ENCODE measurements around the gene COX18.

GRCh38 chr4:73051625-73052024 lies 17.9 kb downstream of the COX18 start:
- TF ChIP-seq, protein P1, sequence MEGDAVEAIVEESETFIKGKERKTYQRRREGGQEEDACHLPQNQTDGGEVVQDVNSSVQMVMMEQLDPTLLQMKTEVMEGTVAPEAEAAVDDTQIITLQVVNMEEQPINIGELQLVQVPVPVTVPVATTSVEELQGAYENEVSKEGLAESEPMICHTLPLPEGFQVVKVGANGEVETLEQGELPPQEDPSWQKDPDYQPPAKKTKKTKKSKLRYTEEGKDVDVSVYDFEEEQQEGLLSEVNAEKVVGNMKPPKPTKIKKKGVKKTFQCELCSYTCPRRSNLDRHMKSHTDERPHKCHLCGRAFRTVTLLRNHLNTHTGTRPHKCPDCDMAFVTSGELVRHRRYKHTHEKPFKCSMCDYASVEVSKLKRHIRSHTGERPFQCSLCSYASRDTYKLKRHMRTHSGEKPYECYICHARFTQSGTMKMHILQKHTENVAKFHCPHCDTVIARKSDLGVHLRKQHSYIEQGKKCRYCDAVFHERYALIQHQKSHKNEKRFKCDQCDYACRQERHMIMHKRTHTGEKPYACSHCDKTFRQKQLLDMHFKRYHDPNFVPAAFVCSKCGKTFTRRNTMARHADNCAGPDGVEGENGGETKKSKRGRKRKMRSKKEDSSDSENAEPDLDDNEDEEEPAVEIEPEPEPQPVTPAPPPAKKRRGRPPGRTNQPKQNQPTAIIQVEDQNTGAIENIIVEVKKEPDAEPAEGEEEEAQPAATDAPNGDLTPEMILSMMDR (conservative IDR thresholded peaks at IDR 0.05; ENCODE audit: low read depth, low read length), result no peak
- TF ChIP-seq POLR2A (IDR thresholded peaks at IDR 0.05; ENCODE audit: low read depth, low read length) (no peak), CHD1 (IDR thresholded peaks at IDR 0.05; ENCODE audit: low read depth, low read length) (no peak), SMC3 (IDR thresholded peaks at IDR 0.05; ENCODE audit: low read depth, low read length) (no peak), FOS (IDR thresholded peaks at IDR 0.05; ENCODE audit: low read depth, low read length) (no peak), ELK1 (IDR thresholded peaks at IDR 0.05; ENCODE audit: borderline replicate concordance, low read depth, low read length) (no peak), RFX5 (IDR thresholded peaks at IDR 0.05; ENCODE audit: low read depth, low read length) (no peak), RAD21 (IDR thresholded peaks at IDR 0.05; ENCODE audit: low read length) (no peak), MAFK (IDR thresholded peaks at IDR 0.05; ENCODE audit: low read depth, low read length) (no peak), MXI1 (IDR thresholded peaks at IDR 0.05; ENCODE audit: borderline replicate concordance, low read depth, low read length) (no peak)
- TF ChIP-seq, protein P2, sequence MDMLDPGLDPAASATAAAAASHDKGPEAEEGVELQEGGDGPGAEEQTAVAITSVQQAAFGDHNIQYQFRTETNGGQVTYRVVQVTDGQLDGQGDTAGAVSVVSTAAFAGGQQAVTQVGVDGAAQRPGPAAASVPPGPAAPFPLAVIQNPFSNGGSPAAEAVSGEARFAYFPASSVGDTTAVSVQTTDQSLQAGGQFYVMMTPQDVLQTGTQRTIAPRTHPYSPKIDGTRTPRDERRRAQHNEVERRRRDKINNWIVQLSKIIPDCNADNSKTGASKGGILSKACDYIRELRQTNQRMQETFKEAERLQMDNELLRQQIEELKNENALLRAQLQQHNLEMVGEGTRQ (IDR thresholded peaks at IDR 0.05; ENCODE audit: low read depth, low read length), result no peak
